Measurements from ENCODE around the gene NIF3L1. TPM values are rescaled to one million over a fixed set of nuclear protein-coding genes. Genes with fewer than 3 reads are reported as not detected.

The NIF3L1 gene
- total RNA-seq (24.6 TPM), polyA plus RNA-seq (ENCODE audit: insufficient read depth, low read depth, low replicate concordance) (29.7 TPM)
- long read RNA-seq, donor 1, partial matches to known transcripts: 12 of 15 reads
- long read RNA-seq, donor 1, other reads (novel, unspliced or antisense): 0 of 15 reads
- long read RNA-seq, donor 2, partial matches to known transcripts: 14 of 15 reads
- long read RNA-seq, donor 2, other reads (novel, unspliced or antisense): 0 of 15 reads
- long read RNA-seq, donor 3, partial matches to known transcripts: 11 of 15 reads
- long read RNA-seq, donor 3, other reads (novel, unspliced or antisense): 0 of 15 reads
- long read RNA-seq, donor 4, partial matches to known transcripts: 0 of 2 reads
- long read RNA-seq, donor 4, other reads (novel, unspliced or antisense): 0 of 2 reads
- long read RNA-seq, donor 5: 0 reads
- long read RNA-seq, donor 6, partial matches to known transcripts: 23 of 44 reads
- long read RNA-seq, donor 6, other reads (novel, unspliced or antisense): 17 of 44 reads
- long read RNA-seq, donor 7, partial matches to known transcripts: 0 of 14 reads
- long read RNA-seq, donor 7, other reads (novel, unspliced or antisense): 14 of 14 reads
- long read RNA-seq, donor 8, partial matches to known transcripts: 0 of 1 reads
- long read RNA-seq, donor 8, other reads (novel, unspliced or antisense): 0 of 1 reads
- long read RNA-seq, donor 9, partial matches to known transcripts: 0 of 2 reads
- long read RNA-seq, donor 9, other reads (novel, unspliced or antisense): 0 of 2 reads
- long read RNA-seq, donor 10, partial matches to known transcripts: 8 of 9 reads
- long read RNA-seq, donor 10, other reads (novel, unspliced or antisense): 0 of 9 reads

GRCh38 chr2:200888704-200889625, at the start of gene NIF3L1, which contains the start of gene PPIL3:
NIF3L1 (plus strand) TSS chr2:200889371; CDS start chr2:200891944, 2,573 bp downstream.
PPIL3 (minus strand) TSS chr2:200889077; CDS start chr2:200887615, 1,462 bp downstream.
- H3K9me3 ChIP-seq (ENCODE audit: control insufficient read depth in 2 of 3, insufficient read depth in 1 of 3, low read length in 3 of 3): no peaks in the 10 kb centered on the region
- no peaks in the 10 kb centered on the region for H3K36me3 ChIP-seq (ENCODE audit: control insufficient read depth in 2 of 3, insufficient read depth in 3 of 3, low read length in 3 of 3)
- H3K27ac ChIP-seq (ENCODE audit: low read depth in 2 of 2, low read length in 2 of 2): peak within 1 kb of the TSS; percentile 94 to 95
- H3K27me3 ChIP-seq (ENCODE audit: control insufficient read depth, insufficient read depth, low read length): no peaks in the 10 kb centered on the region
- intact Hi-C loops (cut with DNase I): no loop called here
- peak within 1 kb of the TSS; percentile 96 to 100 (median 98) for H3K4me3 ChIP-seq (ENCODE audit: low read length in 3 of 3)
- TF ChIP-seq CTCF (IDR thresholded peaks at IDR 0.05; ENCODE audit: borderline replicate concordance, extremely low read depth, insufficient read depth): no peak
- peak within 1 kb of the TSS; percentile 87 to 100 (median 90) for H3K9ac ChIP-seq (ENCODE audit: low read length in 3 of 3)
- peaks cover 0 to 3% (median 0%) of the 10 kb centered on the region in 3 donors for H3K4me1 ChIP-seq (ENCODE audit: control insufficient read depth in 2 of 3, insufficient read depth in 2 of 3, low read depth in 1 of 3, low read length in 3 of 3)
- DNase-seq: peak; percentile 98 to 99 (median 99)
- peak; percentile 11 for FAIRE-seq

GRCh38 chr2:200839513-200839912, 49.7 kb upstream of the NIF3L1 start:
- Histone ChIP-seq H3K4me1 (ENCODE audit: control insufficient read depth in 2 of 3, insufficient read depth in 2 of 3, low read depth in 1 of 3, low read length in 3 of 3) (no peaks in the 10 kb centered on the region), H3K9ac (ENCODE audit: low read length in 3 of 3) (no peak overlapping the region), H3K27me3 (ENCODE audit: control insufficient read depth, insufficient read depth, low read length) (no peaks in the 10 kb centered on the region), H3K27ac (ENCODE audit: low read depth in 2 of 2, low read length in 2 of 2) (no peak overlapping the region), H3K36me3 (ENCODE audit: control insufficient read depth in 2 of 3, insufficient read depth in 3 of 3, low read length in 3 of 3) (no peaks in the 10 kb centered on the region), H3K9me3 (ENCODE audit: control insufficient read depth in 2 of 3, insufficient read depth in 1 of 3, low read length in 3 of 3) (peaks cover 0 to 3% (median 0%) of the 10 kb centered on the region in 3 donors), H3K4me3 (ENCODE audit: low read length in 3 of 3) (no peak overlapping the region)
- no peak for TF ChIP-seq CTCF (IDR thresholded peaks at IDR 0.05; ENCODE audit: borderline replicate concordance, extremely low read depth, insufficient read depth)
- intact Hi-C loops (cut with DNase I): no loop called here
- no peak for DNase-seq
- no peak for FAIRE-seq

GRCh38 chr2:200843993-200844948, 44.9 kb upstream of the NIF3L1 start:
- Histone ChIP-seq H3K27ac (ENCODE audit: low read depth in 2 of 2, low read length in 2 of 2) (no peak overlapping the region), H3K9ac (ENCODE audit: low read length in 3 of 3) (no peak overlapping the region), H3K36me3 (ENCODE audit: control insufficient read depth in 2 of 3, insufficient read depth in 3 of 3, low read length in 3 of 3) (no peaks in the 10 kb centered on the region), H3K27me3 (ENCODE audit: control insufficient read depth, insufficient read depth, low read length) (no peaks in the 10 kb centered on the region), H3K4me3 (ENCODE audit: low read length in 3 of 3) (no peak overlapping the region), H3K9me3 (ENCODE audit: control insufficient read depth in 2 of 3, insufficient read depth in 1 of 3, low read length in 3 of 3) (no peaks in the 10 kb centered on the region), H3K4me1 (ENCODE audit: control insufficient read depth in 2 of 3, insufficient read depth in 2 of 3, low read depth in 1 of 3, low read length in 3 of 3) (no peaks in the 10 kb centered on the region)
- FAIRE-seq (no peak), DNase-seq (no peak)
- intact Hi-C loops (cut with DNase I): no loop called here
- TF ChIP-seq CTCF (IDR thresholded peaks at IDR 0.05; ENCODE audit: borderline replicate concordance, extremely low read depth, insufficient read depth): no peak

Measured in kidney (tissue), 22 donors.